ENCODE data around the gene ICA1L. TPM values are rescaled to one million over a fixed set of nuclear protein-coding genes. Genes with fewer than 3 reads are reported as not detected.

The ICA1L gene
- total and polyA plus RNA-seq, 2 experiments from 2014 or later = 5.1 to 8.2 TPM

DNA sequence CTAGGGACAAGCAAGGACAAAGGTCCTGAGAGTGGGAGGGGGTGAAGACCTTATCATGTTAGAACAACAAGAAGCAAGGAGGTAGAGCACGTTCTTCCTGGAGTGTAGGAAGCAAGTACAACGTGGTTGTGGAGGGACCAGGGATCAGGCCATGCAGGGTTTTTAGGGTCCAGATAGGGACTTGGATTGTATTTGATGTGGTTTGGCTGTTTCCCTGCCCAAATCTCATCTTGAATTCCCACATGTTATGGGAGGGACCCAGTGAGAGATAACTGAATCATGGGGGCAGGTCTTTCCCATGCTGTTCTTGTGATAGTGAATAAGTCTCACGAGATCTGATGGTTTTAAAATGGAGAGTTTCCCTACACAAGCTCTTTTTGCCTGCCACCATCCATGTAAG lies 53.2 kb downstream of the ICA1L start:
- H3K4me3 ChIP-seq = no peak overlapping the region
- H3K9me2 ChIP-seq (replicated peaks; ENCODE audit: insufficient read depth) = no peaks in the 10 kb centered on the region
- 72% methylated on average over 3 of the region's 3 CpGs for WGBS (ENCODE audit: low lambda C conversion rate, missing lambda C conversion rate)
- H2AFZ ChIP-seq = no peak overlapping the region
- no peak for TF ChIP-seq EZH2 (IDR thresholded peaks at IDR 0.05; ENCODE audit: borderline replicate concordance)
- TF ChIP-seq CTCF (IDR thresholded peaks at IDR 0.05; ENCODE audit: poor library complexity) = no peak
- no peak for TF ChIP-seq EZH2phosphoT487 (IDR thresholded peaks at IDR 0.05; ENCODE audit: low read depth, severe bottlenecking, unreplicated experiment)
- no peaks in the 10 kb centered on the region for H3K27me3 ChIP-seq
- no peaks in the 10 kb centered on the region for H3K9me3 ChIP-seq (ENCODE audit: low read depth)
- no peak overlapping the region for H3K27ac ChIP-seq
- no peak for DNase-seq (ENCODE audit: low spot score)
- H3K4me1 ChIP-seq (ENCODE audit: insufficient read depth) = no peaks in the 10 kb centered on the region
- H3K4me2 ChIP-seq = no peak overlapping the region
- H3K36me3 ChIP-seq (replicated peaks; ENCODE audit: insufficient read depth, low read depth) = no peaks in the 10 kb centered on the region
- no peaks in the 10 kb centered on the region for H3K79me2 ChIP-seq
- no peaks in the 10 kb centered on the region for H4K20me1 ChIP-seq (ENCODE audit: insufficient read depth, poor library complexity, severe bottlenecking)

DNA sequence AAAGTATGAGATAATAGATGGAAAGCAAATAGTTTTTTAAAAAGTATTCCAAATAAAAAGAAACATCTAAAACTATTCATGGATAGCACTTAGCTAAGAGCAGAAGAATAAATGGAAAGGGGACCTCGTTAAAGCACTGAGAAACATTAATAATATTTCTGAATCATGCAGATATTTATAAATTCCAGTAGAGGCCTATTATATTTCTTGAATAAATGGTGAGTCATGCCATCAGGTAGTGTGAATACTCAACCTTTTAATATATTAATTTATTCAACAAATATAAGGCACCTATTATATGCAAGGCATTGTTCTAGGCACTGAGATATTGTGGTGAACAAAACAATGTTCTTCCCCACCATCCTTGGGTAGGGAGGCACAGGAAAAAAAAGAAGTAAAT lies 53.8 kb downstream of the ICA1L start:
- Histone ChIP-seq H3K27ac (no peak overlapping the region), H3K4me2 (no peak overlapping the region), H3K36me3 (replicated peaks; ENCODE audit: insufficient read depth, low read depth) (no peaks in the 10 kb centered on the region), H3K9me3 (ENCODE audit: low read depth) (no peaks in the 10 kb centered on the region), H3K79me2 (no peaks in the 10 kb centered on the region), H3K27me3 (no peaks in the 10 kb centered on the region), H3K4me1 (ENCODE audit: insufficient read depth) (no peaks in the 10 kb centered on the region), H3K9me2 (replicated peaks; ENCODE audit: insufficient read depth) (no peaks in the 10 kb centered on the region), H2AFZ (no peak overlapping the region), H3K4me3 (no peak overlapping the region), H4K20me1 (ENCODE audit: insufficient read depth, poor library complexity, severe bottlenecking) (no peaks in the 10 kb centered on the region)
- TF ChIP-seq EZH2 (IDR thresholded peaks at IDR 0.05; ENCODE audit: borderline replicate concordance) (no peak), CTCF (IDR thresholded peaks at IDR 0.05; ENCODE audit: poor library complexity) (no peak), EZH2phosphoT487 (IDR thresholded peaks at IDR 0.05; ENCODE audit: low read depth, severe bottlenecking, unreplicated experiment) (no peak)
- 94% methylated on average over 1 of the region's 1 CpG for WGBS (ENCODE audit: low lambda C conversion rate, missing lambda C conversion rate)
- DNase-seq (ENCODE audit: low spot score) = no peak

- Histone ChIP-seq H3K36me3 (replicated peaks; ENCODE audit: insufficient read depth, low read depth) (no peaks in the 10 kb centered on the region), H3K9me2 (replicated peaks; ENCODE audit: insufficient read depth) (no peaks in the 10 kb centered on the region), H3K4me3 (no peak overlapping the region), H3K27me3 (no peaks in the 10 kb centered on the region), H3K9me3 (ENCODE audit: low read depth) (no peaks in the 10 kb centered on the region), H3K27ac (no peak overlapping the region), H3K79me2 (no peaks in the 10 kb centered on the region), H3K4me2 (no peak overlapping the region), H2AFZ (no peak overlapping the region), H4K20me1 (ENCODE audit: insufficient read depth, poor library complexity, severe bottlenecking) (no peaks in the 10 kb centered on the region), H3K4me1 (ENCODE audit: insufficient read depth) (no peaks in the 10 kb centered on the region)
- WGBS (ENCODE audit: low lambda C conversion rate, missing lambda C conversion rate) = 72% methylated on average over 4 of the region's 4 CpGs
- TF ChIP-seq CTCF (IDR thresholded peaks at IDR 0.05; ENCODE audit: poor library complexity) = no peak
- no peak for TF ChIP-seq EZH2 (IDR thresholded peaks at IDR 0.05; ENCODE audit: borderline replicate concordance)
- TF ChIP-seq EZH2phosphoT487 (IDR thresholded peaks at IDR 0.05; ENCODE audit: low read depth, severe bottlenecking, unreplicated experiment) = no peak
- no peak for DNase-seq (ENCODE audit: low spot score)
Measured at GRCh38 chr2:202815548-202816360, 55.8 kb downstream of the ICA1L start.
